ENCODE measurements around the gene GDPD5.

Gene GDPD5

GRCh38 chr11:75429902-75430713 lies 95.6 kb downstream of the GDPD5 start:
- peak overlapping the region; percentile 46 for H3K4me3 ChIP-seq (ENCODE audit: low read length)
- H3K4me1 ChIP-seq (ENCODE audit: insufficient read depth, low read length), result peaks cover 21% of the 10 kb centered on the region
- peak overlapping the region; percentile 82 for H2AFZ ChIP-seq (ENCODE audit: low read depth, low read length)
- peaks cover 33% of the 10 kb centered on the region for H3K27me3 ChIP-seq (ENCODE audit: insufficient read depth, low read length)
- no peaks in the 10 kb centered on the region for H3K9me3 ChIP-seq (ENCODE audit: low read length)
- peaks cover 5% of the 10 kb centered on the region for H3K36me3 ChIP-seq (ENCODE audit: insufficient read depth, low read length)

DNA sequence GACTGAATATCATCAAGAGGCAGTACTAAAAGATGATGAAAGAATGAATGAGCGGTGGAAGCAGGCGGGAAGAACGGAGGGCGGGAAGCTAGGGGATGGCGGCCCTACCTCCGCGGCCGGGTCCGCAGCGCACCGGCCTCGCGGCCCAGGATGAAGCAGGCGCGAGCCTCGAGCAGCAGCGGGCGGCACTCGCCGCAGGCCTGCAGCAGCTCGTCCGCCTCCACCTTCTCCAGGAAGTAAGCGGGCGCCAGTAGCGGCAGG lies 96.2 kb downstream of the GDPD5 start:
- H2AFZ ChIP-seq (ENCODE audit: low read depth, low read length), result no peak overlapping the region
- peak overlapping the region; percentile 46 for H3K4me3 ChIP-seq (ENCODE audit: low read length)
- H3K9me3 ChIP-seq (ENCODE audit: low read length), result no peaks in the 10 kb centered on the region
- peaks cover 33% of the 10 kb centered on the region for H3K27me3 ChIP-seq (ENCODE audit: insufficient read depth, low read length)
- H3K4me1 ChIP-seq (ENCODE audit: insufficient read depth, low read length), result peaks cover 26% of the 10 kb centered on the region
- peaks cover 6% of the 10 kb centered on the region for H3K36me3 ChIP-seq (ENCODE audit: insufficient read depth, low read length)

DNA sequence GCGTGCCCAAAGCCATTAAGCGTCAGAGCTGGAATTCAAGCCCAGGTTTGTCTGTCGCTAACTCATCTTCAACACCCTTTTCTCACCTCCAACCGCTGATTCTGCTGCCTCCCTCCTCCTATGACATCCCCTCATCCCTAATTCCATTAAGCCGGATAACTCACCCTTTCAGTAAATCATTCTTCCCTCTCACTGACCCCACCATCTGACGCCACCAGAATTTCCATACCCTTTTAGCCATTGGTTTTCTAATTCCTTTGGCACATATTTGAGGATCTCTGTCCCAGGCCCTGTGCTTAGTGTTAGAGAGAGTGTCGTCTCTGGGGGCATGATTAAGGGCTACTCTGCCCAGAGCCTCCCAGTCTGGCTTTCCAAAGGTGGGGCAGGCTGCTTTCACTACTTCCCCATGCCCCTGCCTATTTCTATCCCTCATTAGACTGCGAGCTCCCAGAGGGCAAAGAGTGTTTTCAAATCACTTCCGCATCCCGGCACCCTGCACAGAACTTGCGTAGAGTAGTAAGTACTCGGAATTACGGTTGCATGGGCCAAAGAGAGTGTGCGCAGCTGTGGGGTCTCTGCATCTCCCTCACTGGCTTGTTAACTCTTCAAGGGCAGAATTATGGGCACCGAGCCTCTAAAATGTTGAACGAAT lies 96.6 kb downstream of the GDPD5 start:
- H3K4me3 ChIP-seq (ENCODE audit: low read length), result no peak overlapping the region
- H3K27me3 ChIP-seq (ENCODE audit: insufficient read depth, low read length), result peaks cover 33% of the 10 kb centered on the region
- peaks cover 31% of the 10 kb centered on the region for H3K4me1 ChIP-seq (ENCODE audit: insufficient read depth, low read length)
- peaks cover 6% of the 10 kb centered on the region for H3K36me3 ChIP-seq (ENCODE audit: insufficient read depth, low read length)
- no peaks in the 10 kb centered on the region for H3K9me3 ChIP-seq (ENCODE audit: low read length)
- no peak overlapping the region for H2AFZ ChIP-seq (ENCODE audit: low read depth, low read length)

GRCh38 chr11:75428281-75428724 lies 97.4 kb downstream of the GDPD5 start:
- Histone ChIP-seq H3K9me3 (ENCODE audit: low read length) (no peaks in the 10 kb centered on the region), H3K36me3 (ENCODE audit: insufficient read depth, low read length) (peaks cover 6% of the 10 kb centered on the region), H3K4me1 (ENCODE audit: insufficient read depth, low read length) (peaks cover 34% of the 10 kb centered on the region), H3K4me3 (ENCODE audit: low read length) (no peak overlapping the region), H2AFZ (ENCODE audit: low read depth, low read length) (no peak overlapping the region), H3K27me3 (ENCODE audit: insufficient read depth, low read length) (peaks cover 33% of the 10 kb centered on the region)

- Histone ChIP-seq H3K4me1 (ENCODE audit: insufficient read depth, low read length) (peaks cover 23% of the 10 kb centered on the region), H3K27me3 (ENCODE audit: insufficient read depth, low read length) (peaks cover 26% of the 10 kb centered on the region), H3K36me3 (ENCODE audit: insufficient read depth, low read length) (peaks cover 16% of the 10 kb centered on the region), H3K4me3 (ENCODE audit: low read length) (no peak overlapping the region), H2AFZ (ENCODE audit: low read depth, low read length) (no peak overlapping the region), H3K9me3 (ENCODE audit: low read length) (no peaks in the 10 kb centered on the region)
These were observed 98.6 kb downstream of the GDPD5 start for GRCh38 chr11:75427181-75427580.

DNA sequence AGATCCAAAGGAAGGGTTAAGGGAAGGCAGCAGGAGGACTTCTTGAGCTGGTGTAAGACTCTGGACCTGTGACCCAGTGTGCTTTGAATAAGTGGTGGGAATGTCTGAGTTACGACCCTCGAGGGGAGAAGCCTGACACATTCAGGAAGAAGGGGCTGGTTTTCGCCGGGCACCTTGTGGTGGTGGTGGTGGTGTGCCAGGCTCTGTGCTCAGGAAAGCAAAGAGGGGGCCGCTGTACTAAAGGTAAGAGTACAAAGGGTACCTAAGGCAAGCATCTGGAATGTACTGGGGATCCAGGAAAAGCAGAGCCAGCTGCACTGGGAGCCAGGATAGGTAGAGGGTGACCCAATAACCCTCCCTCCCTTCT lies 99.0 kb downstream of the GDPD5 start:
- peaks cover 21% of the 10 kb centered on the region for H3K4me1 ChIP-seq (ENCODE audit: insufficient read depth, low read length)
- H3K36me3 ChIP-seq (ENCODE audit: insufficient read depth, low read length), result peaks cover 16% of the 10 kb centered on the region
- no peaks in the 10 kb centered on the region for H3K9me3 ChIP-seq (ENCODE audit: low read length)
- H3K27me3 ChIP-seq (ENCODE audit: insufficient read depth, low read length), result peaks cover 21% of the 10 kb centered on the region
- no peak overlapping the region for H3K4me3 ChIP-seq (ENCODE audit: low read length)
- no peak overlapping the region for H2AFZ ChIP-seq (ENCODE audit: low read depth, low read length)

DNA sequence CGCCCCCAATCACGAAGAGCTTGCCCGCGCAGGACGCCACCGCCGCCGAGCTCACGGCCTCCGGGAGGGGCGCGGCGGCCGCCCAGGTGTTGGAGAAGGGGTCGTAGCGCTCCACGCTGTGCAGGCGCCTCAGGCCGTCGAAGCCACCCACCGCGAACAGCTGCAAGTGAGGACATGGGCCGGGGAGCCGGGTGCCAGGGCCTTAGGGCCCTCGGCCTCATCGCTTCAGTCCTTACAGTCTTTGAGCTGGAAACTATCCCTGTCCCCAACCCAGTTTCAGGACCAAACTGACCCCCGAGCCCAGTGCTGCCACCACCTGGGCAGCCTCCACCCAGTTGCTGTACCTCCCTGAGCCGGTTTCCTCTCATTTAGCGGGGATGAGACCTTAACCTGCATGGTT lies 100.3 kb downstream of the GDPD5 start:
- Histone ChIP-seq H3K27me3 (ENCODE audit: insufficient read depth, low read length) (peaks cover 8% of the 10 kb centered on the region), H3K36me3 (ENCODE audit: insufficient read depth, low read length) (peaks cover 16% of the 10 kb centered on the region), H3K9me3 (ENCODE audit: low read length) (no peaks in the 10 kb centered on the region), H3K4me3 (ENCODE audit: low read length) (no peak overlapping the region), H3K4me1 (ENCODE audit: insufficient read depth, low read length) (peaks cover 30% of the 10 kb centered on the region), H2AFZ (ENCODE audit: low read depth, low read length) (no peak overlapping the region)

GRCh38 chr11:75424396-75424795 lies 101.3 kb downstream of the GDPD5 start:
- Histone ChIP-seq H3K4me3 (ENCODE audit: low read length) (no peak overlapping the region), H3K4me1 (ENCODE audit: insufficient read depth, low read length) (peaks cover 29% of the 10 kb centered on the region), H3K9me3 (ENCODE audit: low read length) (no peaks in the 10 kb centered on the region), H3K36me3 (ENCODE audit: insufficient read depth, low read length) (peaks cover 16% of the 10 kb centered on the region), H3K27me3 (ENCODE audit: insufficient read depth, low read length) (no peaks in the 10 kb centered on the region), H2AFZ (ENCODE audit: low read depth, low read length) (no peak overlapping the region)

DNA sequence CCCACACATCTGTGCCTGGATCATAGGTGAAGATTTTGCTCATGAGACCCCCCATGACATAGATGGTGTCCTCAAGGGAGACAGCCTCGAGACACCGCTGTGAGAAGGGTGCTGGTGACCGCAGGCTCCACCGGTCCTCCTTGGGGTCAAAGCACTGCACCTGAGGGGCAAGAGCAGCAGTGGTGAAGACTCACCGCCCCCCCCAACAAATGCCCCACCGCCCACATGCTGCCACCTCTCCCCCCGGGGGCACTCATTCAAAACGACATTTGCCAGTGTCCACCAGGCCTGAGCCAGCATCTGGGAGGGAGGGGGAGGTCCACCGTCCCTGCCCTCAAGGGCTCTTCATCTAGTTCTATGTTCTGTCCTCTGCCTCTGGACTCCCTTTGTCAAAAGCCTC lies 102.0 kb downstream of the GDPD5 start:
- Histone ChIP-seq H2AFZ (ENCODE audit: low read depth, low read length) (no peak overlapping the region), H3K4me3 (ENCODE audit: low read length) (no peak overlapping the region), H3K9me3 (ENCODE audit: low read length) (no peaks in the 10 kb centered on the region), H3K27me3 (ENCODE audit: insufficient read depth, low read length) (no peaks in the 10 kb centered on the region), H3K36me3 (ENCODE audit: insufficient read depth, low read length) (peaks cover 16% of the 10 kb centered on the region), H3K4me1 (ENCODE audit: insufficient read depth, low read length) (peaks cover 29% of the 10 kb centered on the region)

- Histone ChIP-seq H3K4me3 (ENCODE audit: low read length) (no peak overlapping the region), H3K27me3 (ENCODE audit: insufficient read depth, low read length) (no peaks in the 10 kb centered on the region), H3K9me3 (ENCODE audit: low read length) (no peaks in the 10 kb centered on the region), H2AFZ (ENCODE audit: low read depth, low read length) (no peak overlapping the region), H3K4me1 (ENCODE audit: insufficient read depth, low read length) (peaks cover 29% of the 10 kb centered on the region), H3K36me3 (ENCODE audit: insufficient read depth, low read length) (peaks cover 23% of the 10 kb centered on the region)
These were observed 103.2 kb downstream of the GDPD5 start for GRCh38 chr11:75422248-75423231.

DNA sequence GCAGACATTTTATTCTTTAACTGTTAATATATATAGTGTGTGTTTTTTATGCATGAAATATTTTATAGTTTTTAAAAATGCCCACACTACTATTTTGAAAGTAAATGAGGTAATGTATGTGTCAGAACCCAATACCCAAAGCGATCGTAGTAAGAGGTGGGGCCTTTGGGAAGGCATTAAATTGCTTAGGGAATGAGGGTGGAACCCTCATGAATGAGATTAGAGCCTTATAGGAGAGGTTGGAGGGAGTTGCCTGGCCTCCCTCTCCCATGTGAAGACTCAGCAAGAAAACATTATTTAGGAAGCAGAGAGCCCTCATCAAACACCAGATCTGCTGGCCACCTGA lies 103.9 kb downstream of the GDPD5 start:
- no peak overlapping the region for H3K4me3 ChIP-seq (ENCODE audit: low read length)

DNA sequence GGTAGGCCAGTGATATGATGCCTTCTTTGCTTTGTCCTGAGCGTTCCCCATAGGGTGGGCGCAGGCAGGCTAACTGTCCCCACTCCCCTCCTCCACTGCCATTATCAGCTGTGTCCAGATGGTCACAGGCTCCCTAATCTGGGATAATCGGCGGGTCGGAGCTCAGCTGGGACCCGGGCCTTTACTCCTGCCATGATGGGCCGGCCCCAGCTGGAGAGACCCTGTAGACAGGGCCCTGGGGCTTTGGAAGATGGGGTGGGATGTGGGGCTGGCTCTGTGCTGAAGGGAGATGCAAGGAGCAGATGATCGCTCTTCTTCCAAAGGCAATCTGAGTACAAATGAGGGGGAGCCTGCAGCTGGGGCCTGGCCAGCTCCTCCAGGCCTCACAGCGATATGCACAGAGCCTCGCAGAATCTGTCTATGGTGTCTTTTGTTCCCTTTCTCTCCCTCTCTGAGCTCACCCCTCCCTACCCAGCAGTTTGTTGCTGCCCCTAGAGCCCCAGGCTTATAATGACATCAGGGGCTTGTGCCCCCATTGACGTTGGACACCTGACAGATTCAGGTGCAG lies 104.6 kb downstream of the GDPD5 start:
- Histone ChIP-seq H3K4me1 (ENCODE audit: insufficient read depth, low read length) (peaks cover 29% of the 10 kb centered on the region), H3K4me3 (ENCODE audit: low read length) (no peak overlapping the region), H3K36me3 (ENCODE audit: insufficient read depth, low read length) (peaks cover 28% of the 10 kb centered on the region), H3K27me3 (ENCODE audit: insufficient read depth, low read length) (no peaks in the 10 kb centered on the region), H2AFZ (ENCODE audit: low read depth, low read length) (no peak overlapping the region), H3K9me3 (ENCODE audit: low read length) (no peaks in the 10 kb centered on the region)

More for the DNA sequence above, 103.9 kb downstream of the GDPD5 start:
- Histone ChIP-seq H3K27me3 (ENCODE audit: insufficient read depth, low read length) (no peaks in the 10 kb centered on the region), H2AFZ (ENCODE audit: low read depth, low read length) (no peak overlapping the region), H3K9me3 (ENCODE audit: low read length) (no peaks in the 10 kb centered on the region), H3K36me3 (ENCODE audit: insufficient read depth, low read length) (peaks cover 26% of the 10 kb centered on the region), H3K4me1 (ENCODE audit: insufficient read depth, low read length) (peaks cover 29% of the 10 kb centered on the region)

Data from neuron (in vitro differentiated cells).